Transverse colon (tissue), 4 donors: ENCODE data around the gene VPS13D.

Source experiments
- POLR2A ChIP-seq: fragments of 450-650 bp; IDR thresholded peaks from one replicate; pipeline ENCODE4 v1.6.1; 2016; ENCODE audit warnings: antibody characterized with exemption, mild to moderate bottlenecking, moderate library complexity
- POLR2AphosphoS5 ChIP-seq, 3 donors: sonication (generic); formaldehyde crosslinking; IDR thresholded peaks; one replicate each; pipeline ENCODE4 v1.6.1; 2016; ENCODE audit warnings: antibody characterized with exemption in 3 of 3
- TF ChIP-seq, protein P1 (sequence below), 5 experiments: fragments of 200-600 bp in 3 of 5; fragments of 450-650 bp in 2 of 5; sonication (generic) in 3 of 5; IDR thresholded peaks; 1 replicate in 2 of 5; 2 replicates in 3 of 5; pipeline ENCODE4 v1.5.1; 2016 to 2017; ENCODE audit warnings: antibody characterized with exemption in 5 of 5, inconsistent platforms in 3 of 5, mild to moderate bottlenecking in 2 of 5, moderate library complexity in 1 of 5

- TF ChIP-seq POLR2AphosphoS5 (IDR thresholded peaks at IDR 0.05) (no peak), POLR2A (no peak)
- TF ChIP-seq, protein P1, sequence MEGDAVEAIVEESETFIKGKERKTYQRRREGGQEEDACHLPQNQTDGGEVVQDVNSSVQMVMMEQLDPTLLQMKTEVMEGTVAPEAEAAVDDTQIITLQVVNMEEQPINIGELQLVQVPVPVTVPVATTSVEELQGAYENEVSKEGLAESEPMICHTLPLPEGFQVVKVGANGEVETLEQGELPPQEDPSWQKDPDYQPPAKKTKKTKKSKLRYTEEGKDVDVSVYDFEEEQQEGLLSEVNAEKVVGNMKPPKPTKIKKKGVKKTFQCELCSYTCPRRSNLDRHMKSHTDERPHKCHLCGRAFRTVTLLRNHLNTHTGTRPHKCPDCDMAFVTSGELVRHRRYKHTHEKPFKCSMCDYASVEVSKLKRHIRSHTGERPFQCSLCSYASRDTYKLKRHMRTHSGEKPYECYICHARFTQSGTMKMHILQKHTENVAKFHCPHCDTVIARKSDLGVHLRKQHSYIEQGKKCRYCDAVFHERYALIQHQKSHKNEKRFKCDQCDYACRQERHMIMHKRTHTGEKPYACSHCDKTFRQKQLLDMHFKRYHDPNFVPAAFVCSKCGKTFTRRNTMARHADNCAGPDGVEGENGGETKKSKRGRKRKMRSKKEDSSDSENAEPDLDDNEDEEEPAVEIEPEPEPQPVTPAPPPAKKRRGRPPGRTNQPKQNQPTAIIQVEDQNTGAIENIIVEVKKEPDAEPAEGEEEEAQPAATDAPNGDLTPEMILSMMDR (IDR thresholded peaks at IDR 0.05), result no peak
Observed at GRCh38 chr1:12477314-12477713, 247.5 kb downstream of the VPS13D start.
